AG04450 (cell line): ENCODE results near the gene TAF11L3. TPM values are rescaled to one million over a fixed set of nuclear protein-coding genes. Genes with fewer than 3 reads are reported as not detected.

ENCODE experiments used
- polyA plus RNA-seq: library from polyadenylated mRNA; depleted of rRNA; stranded (reverse); fragments of >200 nt; gene quantifications from 2 replicates; pipeline ENCODE4 v1.2.3, GENCODE V29; 2011; rRNA removed
- small RNA-seq: library from RNA; depleted of rRNA; stranded (forward); fragments of <200 nt; gene quantifications from one replicate; pipeline ENCODE3, GENCODE V24; 2012; ENCODE audit warnings: low read depth; ENCODE audit not compliant: insufficient read length

Gene TAF11L3
- polyA plus RNA-seq, 1 experiment, result not detected

Small RNA genes lying within 50 kb of the gene (small RNA-seq; reads per million reads assigned to genes)
- not detected for gene AC106774.3

Other genes starting within 250 kb of the TAF11L3 start
- gene TAF11L2, start 20.1 kb upstream of the TAF11L3 start, polyA plus RNA-seq, result not detected in 2 replicates
- not detected in 2 replicates for gene TAF11L4, start 3.4 kb downstream of the TAF11L3 start, polyA plus RNA-seq
- gene TAF11L5, start 6.9 kb downstream of the TAF11L3 start, polyA plus RNA-seq, result not detected in 2 replicates
- not detected in 2 replicates for gene TAF11L6, start 10.3 kb downstream of the TAF11L3 start, polyA plus RNA-seq
- gene TAF11L7, start 67.4 kb downstream of the TAF11L3 start, polyA plus RNA-seq, result not detected in 2 replicates
- gene TAF11L8, start 72.6 kb downstream of the TAF11L3 start, polyA plus RNA-seq, result not detected in 2 replicates
- gene TAF11L9, start 76.0 kb downstream of the TAF11L3 start, polyA plus RNA-seq, result not detected in 2 replicates
- not detected in 2 replicates for gene TAF11L10, start 79.5 kb downstream of the TAF11L3 start, polyA plus RNA-seq
- not detected in 2 replicates for gene TAF11L11, start 85.8 kb downstream of the TAF11L3 start, polyA plus RNA-seq
- not detected in 2 replicates for gene TAF11L12, start 92.0 kb downstream of the TAF11L3 start, polyA plus RNA-seq
- not detected in 2 replicates for gene TAF11L13, start 113.7 kb downstream of the TAF11L3 start, polyA plus RNA-seq
- gene TAF11L14, start 116.1 kb downstream of the TAF11L3 start, polyA plus RNA-seq, result not detected in 2 replicates